Measurements from ENCODE around the gene MTX2.

MTX2 gene

GRCh38 chr2:176378323-176378722 is 109.1 kb downstream of the MTX2 start:
- Mint-ChIP-seq H3K27me3 (peaks cover 30% of the 10 kb centered on the region), H3K9me3 (peaks cover 6% of the 10 kb centered on the region), H3K4me1 (ENCODE audit: low read depth) (no peaks in the 10 kb centered on the region), H3K27ac (no peak overlapping the region), H3K4me3 (no peak overlapping the region), H3K36me3 (ENCODE audit: low read depth) (no peaks in the 10 kb centered on the region)
- no peak for DNase-seq

GRCh38 chr2:176380341-176380740 is 111.1 kb downstream of the MTX2 start:
- H3K4me3 Mint-ChIP-seq = no peak overlapping the region
- DNase-seq = no peak
- peaks cover 30% of the 10 kb centered on the region for H3K27me3 Mint-ChIP-seq
- peaks cover 6% of the 10 kb centered on the region for H3K9me3 Mint-ChIP-seq
- H3K27ac Mint-ChIP-seq = no peak overlapping the region
- no peaks in the 10 kb centered on the region for H3K4me1 Mint-ChIP-seq (ENCODE audit: low read depth)
- H3K36me3 Mint-ChIP-seq (ENCODE audit: low read depth) = no peaks in the 10 kb centered on the region

- Mint-ChIP-seq H3K27me3 (peaks cover 40% of the 10 kb centered on the region), H3K4me1 (ENCODE audit: low read depth) (no peaks in the 10 kb centered on the region), H3K27ac (no peak overlapping the region), H3K36me3 (ENCODE audit: low read depth) (no peaks in the 10 kb centered on the region), H3K9me3 (peaks cover 4% of the 10 kb centered on the region), H3K4me3 (no peak overlapping the region)
- DNase-seq = no peak
These were observed 113.9 kb downstream of the MTX2 start for GRCh38 chr2:176383100-176383499.

- Mint-ChIP-seq H3K36me3 (ENCODE audit: low read depth) (no peaks in the 10 kb centered on the region), H3K4me1 (ENCODE audit: low read depth) (no peaks in the 10 kb centered on the region)
These were observed 114.7 kb downstream of the MTX2 start for GRCh38 chr2:176383836-176384442.

GRCh38 chr2:176385219-176385759 is 116.0 kb downstream of the MTX2 start:
- peaks cover 44% of the 10 kb centered on the region for H3K27me3 Mint-ChIP-seq
- H3K4me3 Mint-ChIP-seq = no peak overlapping the region
- DNase-seq = no peak
- H3K9me3 Mint-ChIP-seq = no peaks in the 10 kb centered on the region
- no peak overlapping the region for H3K27ac Mint-ChIP-seq
- no peaks in the 10 kb centered on the region for H3K36me3 Mint-ChIP-seq (ENCODE audit: low read depth)
- H3K4me1 Mint-ChIP-seq (ENCODE audit: low read depth) = no peaks in the 10 kb centered on the region

More at GRCh38 chr2:176383836-176384442, 114.7 kb downstream of the MTX2 start:
- Mint-ChIP-seq H3K27me3 (peaks cover 43% of the 10 kb centered on the region), H3K9me3 (no peaks in the 10 kb centered on the region), H3K4me3 (no peak overlapping the region), H3K27ac (no peak overlapping the region)
- no peak for DNase-seq

GRCh38 chr2:176385838-176386237 is 116.6 kb downstream of the MTX2 start:
- Mint-ChIP-seq H3K27ac (no peak overlapping the region), H3K36me3 (ENCODE audit: low read depth) (no peaks in the 10 kb centered on the region), H3K9me3 (no peaks in the 10 kb centered on the region), H3K27me3 (peaks cover 47% of the 10 kb centered on the region), H3K4me1 (ENCODE audit: low read depth) (no peaks in the 10 kb centered on the region), H3K4me3 (no peak overlapping the region)
- DNase-seq = no peak

Measured in activated T-cell treated with anti-CD3 and anti-CD28 coated beads, Interleukin-2, amount 50 U/mL, for 24 hours (primary cell).